GM21381 (cell line): Measurements from ENCODE around the gene SEC61B.

Source experiments
- ATAC-seq: cut with Tn5 transposase; IDR thresholded peaks from one replicate; pipeline ENCODE4 v1.9.1; 2021; ENCODE audit warnings: mild to moderate bottlenecking, moderate library complexity; ENCODE audit not compliant: unreplicated experiment

The SEC61B gene

DNA sequence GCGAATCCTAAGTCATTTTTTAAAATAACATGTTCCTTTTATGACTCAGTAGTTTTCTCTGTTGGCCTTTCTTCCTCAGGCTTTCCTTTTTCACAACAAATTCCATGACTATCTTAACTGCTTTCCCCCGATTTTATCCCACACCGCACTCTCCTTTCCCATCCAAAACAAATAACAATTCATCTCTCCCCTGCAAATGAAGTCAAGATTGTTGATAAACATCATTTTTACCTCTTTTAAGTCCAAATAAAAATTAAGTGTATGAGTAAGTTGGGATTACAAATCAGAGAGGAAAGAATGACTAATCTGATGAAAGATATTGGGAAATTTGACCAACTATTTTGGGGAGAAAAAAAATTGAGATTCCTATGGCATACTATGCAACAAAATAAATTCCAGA, 47.3 kb downstream of the SEC61B start:
- no peak for ATAC-seq

DNA sequence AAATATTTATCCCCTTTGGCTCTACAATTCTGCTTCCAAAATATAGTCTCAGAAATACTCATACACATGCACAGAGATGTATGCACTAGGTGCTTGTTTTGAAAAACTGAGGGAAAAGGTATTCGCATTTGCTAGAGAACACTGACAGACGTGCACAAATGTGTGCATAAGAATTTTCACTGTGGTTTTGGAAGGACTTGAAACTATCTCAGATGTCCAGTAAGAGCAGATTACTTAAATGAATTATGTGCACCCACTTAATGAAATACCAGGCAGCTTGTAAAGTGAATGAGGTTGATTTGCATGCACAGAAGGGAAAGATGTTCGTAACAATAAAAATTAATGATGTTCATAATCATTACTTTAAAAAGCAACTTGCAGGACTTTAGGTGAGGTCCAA, 48.4 kb downstream of the SEC61B start:
- no peak for ATAC-seq

DNA sequence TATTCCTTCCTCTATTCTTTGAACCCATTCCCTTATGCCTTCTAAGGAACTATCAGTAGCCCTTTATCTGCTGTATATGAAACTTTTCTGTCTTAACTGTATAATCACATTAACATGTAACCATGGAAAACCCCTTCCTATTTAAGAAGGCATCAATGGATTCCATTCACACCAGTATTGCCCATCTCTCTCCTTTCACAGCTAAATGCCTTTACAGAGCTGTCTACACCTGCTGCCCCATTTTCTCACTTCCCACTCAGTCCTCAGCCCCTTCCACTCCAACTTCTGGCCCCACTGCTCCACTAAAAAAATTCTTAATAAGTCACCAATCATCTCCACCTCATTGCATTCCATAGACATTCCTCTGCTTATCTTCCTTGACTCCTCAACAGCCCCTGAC, 50.8 kb downstream of the SEC61B start:
- ATAC-seq, result no peak

DNA sequence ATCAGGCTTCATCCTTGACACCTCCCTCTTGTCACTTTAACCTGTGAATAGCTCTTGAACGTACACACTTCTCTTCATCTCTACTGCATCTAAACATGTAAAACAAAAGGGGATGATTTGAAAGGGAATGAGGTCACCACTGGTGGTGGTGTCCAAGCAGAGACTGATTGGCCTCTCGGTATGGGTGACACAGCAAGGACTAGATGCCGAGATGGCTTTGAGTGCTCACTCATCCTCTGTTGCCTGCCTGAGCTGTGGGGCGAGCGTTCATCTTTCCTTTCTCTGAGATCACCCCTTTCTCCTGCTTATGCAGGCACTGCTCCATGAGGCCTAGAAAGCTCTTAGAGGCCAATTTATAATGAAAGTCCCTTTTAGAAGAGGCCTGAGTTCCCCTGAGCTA, 51.9 kb downstream of the SEC61B start:
- no peak for ATAC-seq

DNA sequence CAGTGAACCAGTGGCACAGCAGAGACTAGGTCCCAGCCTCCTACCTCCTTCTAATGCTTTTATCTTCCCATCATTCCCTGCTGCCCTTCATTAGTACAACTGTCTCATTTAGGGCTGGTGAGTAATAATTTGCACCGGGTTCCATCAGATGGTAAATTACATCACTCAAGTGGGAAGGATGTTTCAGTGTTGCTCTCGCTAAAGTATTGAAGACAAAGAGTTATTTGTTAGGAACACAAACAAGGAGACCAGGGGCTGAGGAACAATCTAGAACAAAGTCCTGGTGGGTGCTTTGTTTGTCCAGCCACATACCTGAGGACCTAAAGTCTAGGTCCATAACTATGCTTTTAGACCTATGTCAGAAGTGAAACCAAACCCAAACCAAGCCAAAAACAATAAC, 52.4 kb downstream of the SEC61B start:
- no peak for ATAC-seq
